NCI-H1092 (cell line): ENCODE measurements around the gene POLR1D.

Source experiments
- DNase-seq: peaks from one replicate; lab custom pipeline; 2025; lab: John Stamatoyannopoulos, UW

The POLR1D gene

GRCh38 chr13:27621366-27622101, at the start of gene POLR1D:
Gene POLR1D, plus strand, starts transcription at chr13:27621892. Its CDS starts 92 bp downstream, at chr13:27621984.
- DNase-seq, result peak; percentile 54

- DNase-seq, result no peak
Measured at GRCh38 chr13:27572234-27572901, 49.3 kb upstream of the POLR1D start.

GRCh38 chr13:27573265-27573664, 48.4 kb upstream of the POLR1D start:
- no peak for DNase-seq

- no peak for DNase-seq
Measured at GRCh38 chr13:27574661-27575060, 47.0 kb upstream of the POLR1D start.

- DNase-seq, result no peak
Measured at GRCh38 chr13:27578121-27579030, 43.3 kb upstream of the POLR1D start.

- DNase-seq, result no peak
Measured at GRCh38 chr13:27583645-27584044, 38.0 kb upstream of the POLR1D start.

- no peak for DNase-seq
Measured at GRCh38 chr13:27587095-27587746, 34.5 kb upstream of the POLR1D start.

GRCh38 chr13:27588405-27588804, 33.3 kb upstream of the POLR1D start:
- no peak for DNase-seq

- DNase-seq, result no peak
Measured at GRCh38 chr13:27592865-27593264, 28.8 kb upstream of the POLR1D start.

- DNase-seq, result no peak
Measured at GRCh38 chr13:27593267-27593666, 28.4 kb upstream of the POLR1D start.

GRCh38 chr13:27595055-27595811, 26.5 kb upstream of the POLR1D start:
- DNase-seq, result no peak

- DNase-seq, result no peak
Measured at GRCh38 chr13:27599096-27599495, 22.6 kb upstream of the POLR1D start.

- DNase-seq, result no peak
Measured at GRCh38 chr13:27599845-27600553, 21.7 kb upstream of the POLR1D start.

- no peak for DNase-seq
Measured at GRCh38 chr13:27600711-27601110, 21.0 kb upstream of the POLR1D start.

- no peak for DNase-seq
Measured at GRCh38 chr13:27601208-27601607, 20.5 kb upstream of the POLR1D start.

GRCh38 chr13:27601803-27602202, 19.9 kb upstream of the POLR1D start:
- DNase-seq, result no peak

GRCh38 chr13:27605099-27605498, 16.6 kb upstream of the POLR1D start:
- no peak for DNase-seq

- DNase-seq, result no peak
Measured at GRCh38 chr13:27605610-27606200, 16.0 kb upstream of the POLR1D start.

- DNase-seq, result no peak
Measured at GRCh38 chr13:27607125-27607524, 14.6 kb upstream of the POLR1D start.

- DNase-seq, result no peak
Measured at GRCh38 chr13:27613628-27614027, 8.1 kb upstream of the POLR1D start.
